Measurements from ENCODE around the gene FAM9C.
"Not testable (repeated sequence)": the region's sequence is repeated elsewhere in the genome, so short reads cannot be mapped to it uniquely, and the experiment has no call there.

FAM9C gene

DNA sequence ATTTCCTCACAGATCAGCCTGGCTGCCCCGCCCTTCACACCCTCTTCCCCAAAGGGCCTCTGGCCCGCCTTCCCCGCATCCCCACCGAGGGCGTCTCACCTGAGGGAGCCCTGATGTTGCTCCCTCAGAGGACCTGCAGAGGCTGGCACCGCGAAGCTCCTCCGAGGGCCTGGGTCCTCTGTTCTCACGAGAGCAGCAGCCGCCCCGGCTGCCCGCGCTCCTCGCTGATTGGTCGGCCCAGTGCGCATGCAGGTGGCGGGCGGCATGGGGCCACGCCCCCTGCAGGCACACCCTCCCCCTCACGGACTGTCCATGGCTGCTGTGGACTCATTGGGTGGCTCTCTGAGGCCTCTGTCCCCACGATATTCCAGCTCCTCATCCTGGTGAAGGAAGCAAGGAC, at the start of gene FAM9C:
Gene FAM9C (minus strand): TSS at position 180 of the 400 bp plus-strand sequence. CDS start 831 bp downstream, outside the sequence.
- DNase-seq = no peak

- no peak for DNase-seq
Observed at GRCh38 chrX:13093529-13094140, 49.2 kb upstream of the FAM9C start.

DNA sequence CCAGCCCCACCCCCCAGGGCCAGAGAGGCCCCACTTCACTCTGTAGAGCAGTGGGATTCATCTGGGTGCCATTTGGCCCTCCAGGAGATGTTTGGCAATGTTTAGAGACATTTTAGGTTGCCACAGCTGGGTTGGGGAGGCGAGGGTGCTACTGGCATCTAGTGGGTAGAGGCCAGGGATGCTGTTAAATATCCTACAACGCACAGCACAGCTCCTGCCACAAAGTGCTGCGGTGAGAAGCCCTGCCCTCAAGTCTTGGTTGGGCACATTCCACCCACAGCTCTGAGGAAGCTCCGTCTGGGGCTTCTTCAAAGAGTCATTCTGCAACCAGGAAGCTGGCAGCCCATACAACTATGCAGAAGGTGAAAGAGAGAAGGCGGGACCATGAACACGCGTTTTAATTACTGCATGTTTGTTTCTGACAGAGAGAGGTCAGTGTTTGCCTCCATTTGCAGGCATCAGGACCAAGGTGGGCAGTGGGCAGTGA, 48.1 kb upstream of the FAM9C start:
- DNase-seq = no peak

DNA sequence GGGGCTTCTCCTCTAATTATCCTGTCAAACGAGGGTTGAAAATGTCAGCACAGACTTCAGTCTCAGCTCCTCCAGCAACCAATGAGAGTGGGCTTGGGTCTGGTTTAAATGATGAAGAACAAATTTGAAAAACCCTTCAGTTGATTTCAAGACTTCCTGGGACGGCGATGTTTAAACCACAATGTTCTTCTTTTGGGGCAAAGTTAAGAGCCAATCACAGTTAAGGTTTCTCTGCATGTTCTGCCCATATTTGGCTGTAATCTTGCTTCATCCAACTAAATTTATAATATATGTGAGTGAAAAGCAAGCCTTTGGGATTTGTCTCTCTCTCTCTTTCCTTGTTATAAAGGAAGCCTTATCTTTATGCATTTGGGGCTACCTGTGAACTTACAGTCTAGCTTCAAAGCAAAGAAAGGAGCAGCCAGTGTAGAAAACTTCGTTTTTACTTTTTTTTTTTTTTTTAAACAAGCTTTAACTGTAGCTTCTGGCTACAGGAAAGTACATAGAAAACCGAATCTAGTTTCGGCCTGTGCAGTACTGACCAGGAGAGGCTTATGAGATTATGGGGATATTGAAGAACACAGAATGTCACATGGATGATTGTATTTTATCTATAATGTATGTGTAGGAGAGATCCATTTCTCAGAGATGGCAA, 46.8 kb upstream of the FAM9C start:
- DNase-seq = no peak

GRCh38 chrX:13090339-13091110, 46.1 kb upstream of the FAM9C start:
- DNase-seq = no peak

- no peak for DNase-seq
Observed at GRCh38 chrX:13090027-13090338, 45.6 kb upstream of the FAM9C start.

- no peak for DNase-seq
Observed at GRCh38 chrX:13088156-13088487, 43.7 kb upstream of the FAM9C start.

DNA sequence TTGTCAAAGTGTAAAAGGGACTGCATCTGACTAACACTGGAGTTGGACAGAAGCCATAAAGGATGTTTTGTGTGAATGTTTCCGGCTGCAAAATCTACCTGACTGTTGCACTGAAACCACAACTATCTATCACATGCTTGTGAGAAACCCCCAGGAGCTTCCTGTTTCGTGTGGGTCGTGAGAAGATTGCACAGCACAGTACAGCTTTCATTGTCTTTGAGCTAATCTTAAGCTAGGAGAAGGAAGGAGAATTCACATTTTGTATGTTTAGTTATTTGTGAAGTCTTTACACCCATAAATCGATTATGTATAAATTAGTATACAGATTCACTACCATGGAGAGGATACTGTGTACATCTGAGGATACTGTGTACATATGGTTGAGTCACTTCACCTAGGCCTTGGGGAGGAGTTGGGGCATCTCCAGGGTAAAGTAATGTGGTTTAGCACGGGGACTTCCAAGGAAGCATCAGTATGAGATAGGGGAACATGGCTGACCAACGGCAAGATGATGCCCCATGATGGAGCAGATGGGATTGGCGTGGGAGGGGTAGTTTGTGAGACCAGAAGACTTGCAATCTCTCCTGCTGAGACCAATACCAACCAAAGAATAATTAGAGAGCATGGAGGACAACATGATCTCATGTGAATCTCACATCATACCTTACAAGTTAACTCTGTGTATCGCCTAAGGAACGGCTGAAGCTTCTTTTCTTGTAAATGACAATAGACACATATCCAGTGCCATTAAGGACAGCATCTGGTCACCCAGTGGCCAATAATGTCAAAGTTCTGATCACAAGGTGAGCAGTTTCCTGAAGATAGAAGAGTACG, 43.1 kb upstream of the FAM9C start:
- peak; percentile 81 for DNase-seq

- not testable (repeated sequence) for DNase-seq
Observed at GRCh38 chrX:13086793-13087321, 42.4 kb upstream of the FAM9C start.

DNA sequence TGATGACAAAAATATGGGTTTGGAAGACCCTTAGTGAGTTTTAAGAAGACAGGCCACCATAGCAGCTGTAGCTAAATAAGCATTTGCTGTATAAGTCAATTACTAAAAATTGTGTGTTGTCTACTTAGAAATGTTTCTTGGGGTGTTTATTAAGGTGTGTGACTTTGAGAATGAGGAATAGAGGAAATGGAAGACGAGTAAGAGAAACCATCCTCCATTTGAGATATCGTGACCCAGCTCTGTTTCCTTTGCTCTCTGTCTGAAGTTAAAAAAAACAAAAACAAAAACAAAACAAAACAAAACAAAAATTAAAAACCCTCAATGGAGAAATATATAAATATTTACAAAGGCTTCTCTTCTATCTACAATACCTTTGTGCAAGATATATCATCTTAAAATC, 41.7 kb upstream of the FAM9C start:
- no peak for DNase-seq

DNA sequence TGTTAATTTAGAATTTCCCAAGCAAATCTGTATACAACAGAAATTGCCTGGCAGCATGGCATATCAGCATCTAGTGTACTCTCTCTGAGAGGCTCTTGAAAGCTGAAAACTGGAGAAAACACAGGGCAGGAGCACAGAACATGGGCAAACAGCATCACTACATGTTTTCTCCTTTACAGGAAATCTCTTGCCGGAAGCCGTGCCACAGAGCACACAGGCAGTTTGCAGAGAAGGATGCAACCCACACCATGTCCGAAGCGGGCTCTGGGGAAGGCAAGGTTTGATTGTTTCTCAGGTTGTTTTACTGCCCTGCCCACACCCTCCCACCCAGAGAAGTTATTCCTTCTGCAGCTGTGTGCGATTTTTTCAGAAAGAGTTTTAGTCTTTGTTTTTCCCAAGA, 41.1 kb upstream of the FAM9C start:
- no peak for DNase-seq

GRCh38 chrX:13084611-13085010, 40.2 kb upstream of the FAM9C start:
- no peak for DNase-seq

DNA sequence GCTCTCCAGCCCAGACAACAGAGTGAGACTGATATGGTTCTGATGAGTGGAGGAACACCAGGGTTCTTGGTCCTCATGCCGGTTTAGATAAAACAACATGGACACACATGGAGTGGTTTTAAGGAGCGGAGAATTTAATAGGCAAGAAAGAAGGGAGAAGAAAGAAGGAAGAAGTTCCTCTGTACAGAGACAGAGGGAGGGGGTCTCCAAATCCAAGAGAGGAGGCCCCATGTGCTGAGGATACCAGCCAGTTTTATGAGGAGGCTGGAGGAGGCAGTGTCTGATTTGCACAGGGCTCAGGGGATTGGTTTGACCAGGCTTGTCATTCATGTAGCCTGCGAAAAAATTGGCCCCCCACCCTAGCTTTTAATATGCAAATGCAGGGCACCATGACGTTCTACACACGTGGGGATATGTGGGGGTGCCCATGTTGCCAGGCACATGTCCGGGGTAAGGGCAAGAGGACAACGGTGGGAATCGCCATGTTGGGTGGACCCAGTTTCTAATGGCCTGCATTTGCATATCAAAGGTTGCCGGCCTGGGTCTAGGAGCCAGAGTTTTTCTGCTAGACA, 39.4 kb upstream of the FAM9C start:
- not testable (repeated sequence) for DNase-seq

DNA sequence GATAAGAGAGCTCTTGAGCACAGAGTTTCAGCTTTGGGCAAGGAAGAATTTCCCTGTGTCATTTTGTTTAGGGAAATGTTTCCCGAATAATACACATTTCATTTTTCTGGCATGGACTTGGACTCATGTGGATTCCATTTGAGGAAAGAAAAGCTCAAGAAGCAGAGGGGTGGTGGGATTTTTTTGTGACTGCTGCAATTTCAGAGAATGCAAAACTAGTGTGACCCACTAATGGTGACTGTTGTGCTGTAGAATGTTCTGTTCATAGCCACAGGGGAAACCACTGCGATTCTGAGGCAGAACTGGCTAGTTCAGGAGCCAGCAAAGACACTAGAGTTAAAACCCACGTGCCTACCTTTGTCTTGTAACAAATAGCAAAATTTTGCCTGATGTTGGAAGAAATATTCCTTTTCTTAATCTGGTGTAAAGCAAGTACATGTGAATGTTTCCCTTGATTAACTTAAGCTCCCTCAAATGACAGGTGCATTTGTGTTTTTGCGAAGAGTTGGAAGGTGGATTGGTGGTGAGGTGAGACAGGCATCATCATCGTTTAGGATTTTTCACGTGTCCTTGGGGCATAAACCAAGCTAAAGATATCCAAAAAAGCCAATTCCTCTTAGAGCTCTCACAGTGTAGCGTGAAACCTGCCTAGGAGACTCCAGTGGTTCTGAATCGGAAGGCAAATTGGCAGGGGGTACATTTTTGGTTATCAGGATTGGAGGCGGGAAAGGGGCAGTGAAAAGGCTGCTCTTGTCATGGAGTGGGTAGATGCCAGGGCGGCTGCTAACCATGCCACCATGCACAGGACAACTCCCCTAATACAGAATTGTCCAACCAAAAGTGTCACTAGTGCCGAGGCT, 38.0 kb upstream of the FAM9C start:
- DNase-seq = no peak

DNA sequence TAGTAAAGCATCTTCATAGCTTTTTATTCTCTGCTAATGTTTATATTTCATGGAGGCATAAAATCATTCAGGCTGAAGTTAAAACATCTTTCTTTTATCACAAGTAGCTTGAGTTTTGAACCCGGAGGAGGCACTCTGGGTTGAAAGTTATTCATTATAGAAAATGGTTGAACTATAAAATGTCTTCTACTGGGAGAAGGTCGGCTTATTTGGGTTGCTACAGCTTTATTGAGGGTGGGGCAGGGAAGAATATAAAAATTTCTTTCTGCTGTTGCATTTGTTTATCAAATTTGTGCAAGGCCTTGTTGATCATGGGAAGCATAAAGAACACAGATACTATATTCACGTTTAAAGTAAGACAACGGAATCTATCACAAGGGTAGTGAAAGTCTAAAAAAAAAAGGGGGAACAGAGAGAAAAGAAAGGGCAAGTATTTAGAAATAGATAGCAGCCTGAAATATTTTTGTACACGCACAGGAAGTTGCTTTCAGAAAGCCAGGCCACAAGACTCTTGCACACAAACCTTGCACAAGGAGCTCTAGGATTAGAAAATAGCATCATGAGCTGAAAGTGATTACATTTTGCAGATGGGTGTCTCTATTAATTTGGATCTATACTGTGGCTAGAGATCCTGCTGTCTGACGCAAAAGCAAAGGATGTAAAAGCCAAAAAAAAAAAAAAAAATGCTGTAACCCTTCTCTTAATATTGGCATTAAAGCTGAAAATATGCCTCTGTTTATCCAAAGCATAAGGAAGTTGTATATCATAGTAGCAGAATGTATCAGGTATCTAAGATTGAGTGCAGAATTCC, 37.2 kb upstream of the FAM9C start:
- DNase-seq = no peak

DNA sequence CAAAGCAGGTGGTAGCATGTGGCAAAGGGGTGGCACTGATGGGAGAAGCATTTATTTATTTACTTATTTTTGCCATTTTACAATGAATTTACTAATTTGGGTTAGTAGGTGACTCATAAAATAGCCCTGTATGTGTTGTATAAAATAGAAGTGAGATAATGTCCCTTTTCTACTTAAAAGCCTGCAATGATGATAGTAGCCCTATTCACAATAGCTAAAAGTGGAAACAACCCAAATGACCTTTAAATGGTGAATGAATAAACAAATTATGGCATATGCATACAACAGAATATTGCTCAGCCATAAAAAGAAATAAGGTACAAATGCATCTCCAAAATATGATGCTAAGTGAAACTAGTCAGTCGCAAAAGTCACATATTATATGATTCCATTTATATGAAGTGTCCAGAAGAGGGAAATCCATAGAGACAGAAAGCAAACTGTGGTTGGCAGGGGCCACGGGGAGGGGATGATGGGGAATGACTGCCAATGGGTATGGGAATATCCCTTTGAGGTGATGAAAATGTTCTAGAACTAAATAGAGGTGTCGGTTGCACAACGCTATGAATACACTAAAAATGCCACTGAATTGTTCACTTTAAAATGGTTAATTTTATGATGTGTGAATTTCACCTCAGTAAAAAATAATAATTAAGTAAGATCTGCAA, 35.8 kb upstream of the FAM9C start:
- no peak for DNase-seq

DNA sequence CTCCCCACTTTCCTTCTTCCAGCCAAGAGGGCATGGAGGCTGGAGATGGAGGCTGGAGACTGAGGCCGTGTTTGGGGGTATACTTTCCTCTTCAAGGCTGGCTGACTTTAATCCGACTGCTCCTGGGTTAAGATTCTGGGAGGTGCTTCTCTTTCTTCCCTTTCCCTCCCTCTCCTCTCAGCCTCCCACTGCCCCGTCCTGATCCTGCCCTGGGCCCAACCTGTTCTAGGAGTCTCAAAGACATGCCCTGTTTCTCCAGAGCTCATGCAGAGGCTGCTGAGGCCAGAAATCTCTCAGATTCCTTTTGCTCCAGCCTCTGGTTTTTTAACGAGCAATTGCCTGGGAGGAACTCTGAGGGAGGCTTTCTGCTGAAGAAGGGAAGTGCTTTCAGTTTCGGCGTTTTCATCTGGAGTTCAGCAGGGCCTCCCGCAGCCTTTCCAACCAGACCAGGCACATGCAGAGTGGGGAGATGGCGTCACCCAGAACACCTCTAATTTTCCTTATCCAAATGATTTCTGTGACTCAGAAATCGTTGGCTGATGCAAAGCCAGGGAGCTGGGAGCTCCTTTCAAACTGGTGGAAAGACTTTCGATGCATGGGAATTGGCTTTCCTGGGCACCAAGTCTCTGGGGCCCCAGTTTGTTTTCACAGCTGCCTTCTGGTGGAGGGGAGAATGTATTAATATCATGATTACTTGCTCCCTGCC, 34.5 kb upstream of the FAM9C start:
- no peak for DNase-seq

DNA sequence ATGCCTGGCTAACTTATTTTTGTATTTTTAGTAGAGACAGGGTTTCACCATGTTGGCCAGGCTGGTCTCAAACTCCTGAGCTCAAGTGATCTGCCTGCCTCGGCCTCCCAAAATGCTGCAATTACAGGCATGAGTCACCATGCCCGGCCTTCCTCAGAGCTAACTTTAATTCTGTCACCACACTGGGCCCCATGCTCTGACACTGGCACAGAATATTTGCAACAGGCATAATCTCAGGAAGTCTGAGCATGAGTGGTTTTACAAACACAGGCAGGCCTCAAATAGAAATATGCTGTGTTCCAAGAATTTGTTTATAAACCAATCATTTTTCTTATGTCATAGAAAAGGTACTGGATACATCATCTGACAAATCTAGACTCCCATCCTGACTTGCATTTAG, 32.7 kb upstream of the FAM9C start:
- no peak for DNase-seq

GRCh38 chrX:13076176-13076961, 31.9 kb upstream of the FAM9C start:
- no peak for DNase-seq
